Left lobe of liver (tissue), 2 donors: Measurements from ENCODE around the gene PTP4A1. TPM values are rescaled to one million over a fixed set of nuclear protein-coding genes. Genes with fewer than 3 reads are reported as not detected.

Source experiments
- ATAC-seq: fragments of 200-7000 bp; cut with Tn5 transposase; one replicate; pipeline ENCODE4 v1.9.1; 2020; ENCODE audit warnings: mild to moderate bottlenecking, moderate library complexity
- DNase-seq: peaks from one replicate; pipeline ENCODE4 v3.0.0-alpha.2; 2020; ENCODE audit warnings: low spot score
- total RNA-seq: library from RNA; stranded (reverse); gene quantifications from one replicate; pipeline ENCODE4 v1.2.1, GENCODE V29; 2021
- donor health status: DM: no; HTN: no; CAD: no; lungs with moderate emphysema.
- donor health status: DM: no; HTN: yes; CAD: no.

The PTP4A1 gene
- total RNA-seq, 1 donor from 2014 or later, result 118 TPM

- no peak for ATAC-seq
These were observed 17.5 kb upstream of the PTP4A1 start for GRCh38 chr6:63554782-63555181.

GRCh38 chr6:63556369-63556768, 15.9 kb upstream of the PTP4A1 start:
- ATAC-seq, result no peak
- no peak for DNase-seq

More at GRCh38 chr6:63554782-63555181, 17.5 kb upstream of the PTP4A1 start:
- no peak for DNase-seq

- DNase-seq (no peak), ATAC-seq (no peak)
These were observed 14.0 kb upstream of the PTP4A1 start for GRCh38 chr6:63558278-63558677.

- ATAC-seq (no peak), DNase-seq (no peak)
These were observed 11.4 kb upstream of the PTP4A1 start for GRCh38 chr6:63560801-63561287.

GRCh38 chr6:63561288-63561687, 11.0 kb upstream of the PTP4A1 start:
- no peak for ATAC-seq

GRCh38 chr6:63563235-63563634, 9.0 kb upstream of the PTP4A1 start:
- no peak for ATAC-seq

More at GRCh38 chr6:63561288-63561687, 11.0 kb upstream of the PTP4A1 start:
- DNase-seq, result no peak

GRCh38 chr6:63565058-63565726, 7.1 kb upstream of the PTP4A1 start:
- peak; percentile 75 for ATAC-seq
- peak; percentile 65 for DNase-seq

More at GRCh38 chr6:63563235-63563634, 9.0 kb upstream of the PTP4A1 start:
- DNase-seq, result no peak

- no peak for DNase-seq
- ATAC-seq, result peak; percentile 15
These were observed 6.3 kb upstream of the PTP4A1 start for GRCh38 chr6:63565727-63566596.

- no peak for ATAC-seq
- no peak for DNase-seq
These were observed 4.3 kb upstream of the PTP4A1 start for GRCh38 chr6:63567966-63568365.

- DNase-seq (peak; percentile 92), ATAC-seq (peak; percentile 28)
These were observed 778 bp upstream of the PTP4A1 start for GRCh38 chr6:63571361-63572043.

- no peak for DNase-seq
- peak; percentile 24 for ATAC-seq
These were observed 431 bp downstream of the PTP4A1 start for GRCh38 chr6:63572747-63573075.

- peak; percentile 46 for ATAC-seq
- DNase-seq, result peak; percentile 86
These were observed 1.0 kb downstream of the PTP4A1 start for GRCh38 chr6:63573076-63573898.

- DNase-seq (peak; percentile 58), ATAC-seq (peak; percentile 10)
These were observed 1.7 kb downstream of the PTP4A1 start for GRCh38 chr6:63573899-63574553.

GRCh38 chr6:63574554-63574900, 2.2 kb downstream of the PTP4A1 start:
- ATAC-seq (no peak), DNase-seq (no peak)

GRCh38 chr6:63576147-63576772, 4.0 kb downstream of the PTP4A1 start:
- ATAC-seq (no peak), DNase-seq (no peak)

GRCh38 chr6:63576985-63577712, 4.9 kb downstream of the PTP4A1 start:
- no peak for DNase-seq
- ATAC-seq, result no peak

GRCh38 chr6:63578757-63579156, 6.5 kb downstream of the PTP4A1 start:
- DNase-seq (no peak), ATAC-seq (no peak)

- ATAC-seq (peak; percentile 24), DNase-seq (no peak)
These were observed 7.8 kb downstream of the PTP4A1 start for GRCh38 chr6:63579937-63580703.
